SK-N-SH (cell line): ENCODE measurements around the gene CREB5. TPM values are rescaled to one million over a fixed set of nuclear protein-coding genes. Genes with fewer than 3 reads are reported as not detected.

Source experiments
- CTCF ChIA-PET: fragments of 300-600, 350-600 bp; formaldehyde crosslinking; extraction: SDS; loops from one replicate; lab custom pipeline; 2021; lab: Yijun Ruan, JAX
- POLR2A ChIA-PET: fragments of 350-600 bp; sonication (Branson Sonifier 250); formaldehyde crosslinking; extraction: SDS; loops from one replicate; lab custom pipeline; 2020; ENCODE audit warnings: antibody characterized with exemption, inconsistent platforms; lab: Yijun Ruan, JAX
- DNase-seq: peaks from one replicate; pipeline ENCODE4 v3.0.0; 2012
- H2AFZ ChIP-seq: fragments of 200-600 bp; sonication (generic); 2 replicates; pipeline ENCODE4 v1.8.1; 2016; ENCODE audit warnings: antibody characterized with exemption, mild to moderate bottlenecking, low read depth
- H3F3A ChIP-seq: fragments of 200-600 bp; sonication (generic); replicated peaks from 2 replicates; pipeline ENCODE3; 2016; ENCODE audit warnings: antibody characterized with exemption, mild to moderate bottlenecking; ENCODE audit not compliant: insufficient read depth
- H3K27ac ChIP-seq, 2 experiments: fragments of 200-500 bp in 1 of 2; fragments of 200-600 bp in 1 of 2; sonication (Bioruptor generic) in 1 of 2; sonication (generic), shearing (Covaris generic) in 1 of 2; 2 replicates each; pipeline versions ENCODE4 v1.5.1 to v1.6.1; 2014 to 2016; ENCODE audit warnings: low read depth in 2 of 2, inconsistent platforms in 1 of 2, low read length in 1 of 2, mild to moderate bottlenecking in 1 of 2, mixed read lengths in 1 of 2
- H3K27me3 ChIP-seq: fragments of 200-600 bp; sonication (generic), shearing (Covaris generic); 2 replicates; pipeline ENCODE4 v1.6.1; 2016; ENCODE audit warnings: mixed run types; ENCODE audit not compliant: insufficient read depth
- H3K36me3 ChIP-seq, 2 experiments: fragments of 200-500 bp in 1 of 2; fragments of 200-600 bp in 1 of 2; sonication (Bioruptor generic) in 1 of 2; sonication (generic) in 1 of 2; replicated peaks in 1 of 2; 2 replicates each; pipeline versions ENCODE3 to v1.5.1; 2014 to 2016; ENCODE audit warnings: low read length in 1 of 2, mild to moderate bottlenecking in 1 of 2; ENCODE audit not compliant: insufficient read depth in 2 of 2, control insufficient read depth in 1 of 2
- H3K4me1 ChIP-seq, 2 experiments: fragments of 200-500 bp in 1 of 2; fragments of 200-600 bp in 1 of 2; sonication (Bioruptor generic) in 1 of 2; sonication (generic), shearing (Covaris generic) in 1 of 2; 2 replicates each; pipeline versions ENCODE4 v1.5.1 to v1.6.1; 2014 to 2016; ENCODE audit warnings: low read depth in 1 of 2, low read length in 1 of 2, mixed run types in 1 of 2; ENCODE audit not compliant: insufficient read depth in 2 of 2, control insufficient read depth in 1 of 2
- H3K4me2 ChIP-seq: fragments of 200-600 bp; sonication (generic), shearing (Covaris generic); 2 replicates; pipeline ENCODE4 v1.6.1; 2017; ENCODE audit warnings: mixed run types
- H3K4me3 ChIP-seq, 2 experiments: fragments of 200-500 bp in 1 of 2; fragments of 200-600 bp in 1 of 2; sonication (Bioruptor generic) in 1 of 2; sonication (generic), shearing (Covaris generic) in 1 of 2; 2 replicates each; pipeline versions ENCODE4 v1.5.1 to v1.8.1; 2014 to 2016; ENCODE audit warnings: low read depth in 2 of 2, inconsistent platforms in 1 of 2, low read length in 1 of 2, mild to moderate bottlenecking in 1 of 2, mixed read lengths in 1 of 2, moderate library complexity in 1 of 2
- H3K79me2 ChIP-seq: fragments of 200-600 bp; sonication (generic); 2 replicates; pipeline ENCODE4 v1.8.1; 2017; ENCODE audit warnings: mild to moderate bottlenecking; ENCODE audit not compliant: insufficient read depth
- H3K9ac ChIP-seq: fragments of 200-600 bp; sonication (generic); 2 replicates; pipeline ENCODE4 v1.6.1; 2017; ENCODE audit warnings: mixed run types
- H3K9me2 ChIP-seq: fragments of 200-600 bp; sonication (generic); 2 replicates; pipeline ENCODE4 v1.6.1; 2017; ENCODE audit warnings: mixed run types
- H3K9me3 ChIP-seq: fragments of 200-600 bp; sonication (generic); 2 replicates; pipeline ENCODE4 v1.6.1; 2017; ENCODE audit warnings: mixed run types, mild to moderate bottlenecking, moderate library complexity
- H4K20me1 ChIP-seq: fragments of 200-600 bp; sonication (generic); 2 replicates; pipeline ENCODE4 v1.6.1; 2017; ENCODE audit warnings: mild to moderate bottlenecking, mixed run types; ENCODE audit not compliant: insufficient read depth
- ELF1 ChIP-seq: IDR thresholded peaks from 2 replicates; pipeline ENCODE4 v1.4.0; 2012
- EP300 ChIP-seq, 2 experiments: IDR thresholded peaks; 2 replicates each; pipeline versions ENCODE4 v1.4.0 to v1.6.1; 2012; ENCODE audit warnings: borderline replicate concordance in 1 of 2, low read depth in 1 of 2, low read length in 1 of 2
- EZH2phosphoT487 ChIP-seq: fragments of 200-600 bp; sonication (generic); IDR thresholded peaks from 2 replicates; pipeline ENCODE4 v1.6.1; 2017; ENCODE audit warnings: low read depth, mixed run types, mild to moderate bottlenecking, antibody characterized with exemption, moderate library complexity, borderline replicate concordance
- FOSL2 ChIP-seq: IDR thresholded peaks from 2 replicates; pipeline ENCODE4 v1.4.0; 2012; ENCODE audit warnings: low read depth, mild to moderate bottlenecking, moderate library complexity, borderline replicate concordance
- FOXM1 ChIP-seq: IDR thresholded peaks from 2 replicates; pipeline ENCODE4 v1.4.0; 2012; ENCODE audit warnings: low read depth, mild to moderate bottlenecking
- GABPA ChIP-seq: IDR thresholded peaks from 2 replicates; pipeline ENCODE4 v1.4.0; 2012; ENCODE audit warnings: low read depth, mild to moderate bottlenecking
- GATA2 ChIP-seq: sonication (generic); formaldehyde crosslinking; IDR thresholded peaks from 2 replicates; pipeline ENCODE4 v1.5.0; 2020; ENCODE audit warnings: mild to moderate bottlenecking, missing genetic modification reagents
- MXI1 ChIP-seq: IDR thresholded peaks from 2 replicates; pipeline ENCODE4 v1.6.1; 2012; ENCODE audit warnings: mild to moderate bottlenecking, low read depth, low read length, improper control_type of control experiment
- NFIC ChIP-seq: IDR thresholded peaks from 2 replicates; pipeline ENCODE4 v1.4.0; 2012; ENCODE audit warnings: borderline replicate concordance
- NRF1 ChIP-seq: IDR thresholded peaks from 2 replicates; pipeline ENCODE4 v1.6.1; 2012; ENCODE audit warnings: low read depth, mild to moderate bottlenecking, low read length
- RCOR1 ChIP-seq: fragments of 150-350 bp; IDR thresholded peaks from 2 replicates; pipeline ENCODE4 v1.6.1; 2017; ENCODE audit warnings: antibody characterized with exemption, low read length
- RFX5 ChIP-seq: IDR thresholded peaks from 2 replicates; pipeline ENCODE4 v1.6.1; 2012; ENCODE audit warnings: mild to moderate bottlenecking, improper control_type of control experiment, low read length
- RXRA ChIP-seq: IDR thresholded peaks from 2 replicates; pipeline ENCODE4 v1.4.0; 2012; ENCODE audit warnings: low read depth, mild to moderate bottlenecking, borderline replicate concordance
- TAF1 ChIP-seq: IDR thresholded peaks from 2 replicates; pipeline ENCODE4 v1.6.1; 2012; ENCODE audit warnings: low read depth, mild to moderate bottlenecking, low read length, moderate library complexity, borderline replicate concordance
- TCF12 ChIP-seq: IDR thresholded peaks from 2 replicates; pipeline ENCODE4 v1.4.0; 2012
- YY1 ChIP-seq: IDR thresholded peaks from 2 replicates; pipeline ENCODE4 v1.4.0; 2012; ENCODE audit warnings: low read depth, mild to moderate bottlenecking
- WGBS: methylation state at CpG from one replicate; pipeline ENCODE4 v1.1.6; 2017; ENCODE audit warnings: low lambda C conversion rate; 5-methylcytosine and 5-hydroxymethylcytosine counted together
- polyA plus RNA-seq, 3 experiments: library from polyadenylated mRNA; depleted of rRNA; stranded (reverse); fragments of >200 nt; gene quantifications; 2 replicates each; pipeline ENCODE4 v1.2.3, GENCODE V29; 2012
- TF ChIP-seq, protein P1 (sequence below): IDR thresholded peaks from 2 replicates; pipeline ENCODE4 v1.6.1; 2012; ENCODE audit warnings: mild to moderate bottlenecking, low read depth, low read length, moderate library complexity
- TF ChIP-seq, protein P2 (sequence below): IDR thresholded peaks from 2 replicates; pipeline ENCODE4 v1.4.0; 2012; ENCODE audit warnings: low read depth, borderline replicate concordance
- TF ChIP-seq, protein P3 (sequence below): fragments of 200-600 bp; sonication (generic); IDR thresholded peaks from 2 replicates; pipeline ENCODE4 v1.6.1; 2017; ENCODE audit warnings: antibody characterized with exemption, mild to moderate bottlenecking, moderate library complexity

Gene CREB5
- polyA plus RNA-seq, 1 of the 3 experiments (the other 2 are of a cell fraction) = 19.3 TPM

DNA sequence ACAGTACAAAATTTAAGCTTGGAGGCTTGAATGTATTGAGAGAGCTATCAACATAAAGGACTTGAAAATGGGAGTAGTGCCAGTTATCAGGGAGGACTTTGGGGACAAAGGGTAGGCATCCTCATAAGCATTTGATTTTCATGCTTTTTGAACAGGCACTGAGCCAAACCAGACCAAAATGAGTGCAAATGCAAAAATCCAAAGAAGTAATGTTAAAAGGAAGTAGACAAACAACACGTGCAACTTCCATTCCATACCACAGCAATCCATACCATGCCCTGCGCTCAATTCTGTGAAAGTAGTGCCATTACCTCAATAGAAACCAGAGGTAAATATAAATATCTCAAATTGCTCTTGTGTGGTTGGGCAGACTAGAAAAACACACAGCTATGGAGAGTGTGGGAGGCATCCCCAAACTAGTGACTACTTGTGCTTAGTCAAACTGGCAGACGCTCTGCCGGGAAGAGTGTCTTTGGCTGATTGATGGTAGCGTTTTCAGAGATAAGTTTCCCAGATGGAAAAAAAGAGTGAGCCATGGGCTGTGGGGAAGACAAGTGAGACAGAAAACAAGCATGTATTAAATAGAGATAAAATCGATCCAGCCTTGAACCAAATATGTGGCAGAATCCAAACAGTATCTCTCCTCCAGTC, 161.5 kb downstream of the CREB5 start (continued):
- TF ChIP-seq FOSL2 (no peak), MXI1 (peak; percentile 44; the same call in 1 of the 2 replicates), GABPA (no peak), ELF1 (no peak), RXRA (no peak), NFIC (peak; percentile 63; the same call in 1 of the 2 replicates), RCOR1 (peak; percentile 90)
- TF ChIP-seq, protein P1, sequence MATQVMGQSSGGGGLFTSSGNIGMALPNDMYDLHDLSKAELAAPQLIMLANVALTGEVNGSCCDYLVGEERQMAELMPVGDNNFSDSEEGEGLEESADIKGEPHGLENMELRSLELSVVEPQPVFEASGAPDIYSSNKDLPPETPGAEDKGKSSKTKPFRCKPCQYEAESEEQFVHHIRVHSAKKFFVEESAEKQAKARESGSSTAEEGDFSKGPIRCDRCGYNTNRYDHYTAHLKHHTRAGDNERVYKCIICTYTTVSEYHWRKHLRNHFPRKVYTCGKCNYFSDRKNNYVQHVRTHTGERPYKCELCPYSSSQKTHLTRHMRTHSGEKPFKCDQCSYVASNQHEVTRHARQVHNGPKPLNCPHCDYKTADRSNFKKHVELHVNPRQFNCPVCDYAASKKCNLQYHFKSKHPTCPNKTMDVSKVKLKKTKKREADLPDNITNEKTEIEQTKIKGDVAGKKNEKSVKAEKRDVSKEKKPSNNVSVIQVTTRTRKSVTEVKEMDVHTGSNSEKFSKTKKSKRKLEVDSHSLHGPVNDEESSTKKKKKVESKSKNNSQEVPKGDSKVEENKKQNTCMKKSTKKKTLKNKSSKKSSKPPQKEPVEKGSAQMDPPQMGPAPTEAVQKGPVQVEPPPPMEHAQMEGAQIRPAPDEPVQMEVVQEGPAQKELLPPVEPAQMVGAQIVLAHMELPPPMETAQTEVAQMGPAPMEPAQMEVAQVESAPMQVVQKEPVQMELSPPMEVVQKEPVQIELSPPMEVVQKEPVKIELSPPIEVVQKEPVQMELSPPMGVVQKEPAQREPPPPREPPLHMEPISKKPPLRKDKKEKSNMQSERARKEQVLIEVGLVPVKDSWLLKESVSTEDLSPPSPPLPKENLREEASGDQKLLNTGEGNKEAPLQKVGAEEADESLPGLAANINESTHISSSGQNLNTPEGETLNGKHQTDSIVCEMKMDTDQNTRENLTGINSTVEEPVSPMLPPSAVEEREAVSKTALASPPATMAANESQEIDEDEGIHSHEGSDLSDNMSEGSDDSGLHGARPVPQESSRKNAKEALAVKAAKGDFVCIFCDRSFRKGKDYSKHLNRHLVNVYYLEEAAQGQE = no peak
- TF ChIP-seq, all 33 proteins: peak for 10

DNA sequence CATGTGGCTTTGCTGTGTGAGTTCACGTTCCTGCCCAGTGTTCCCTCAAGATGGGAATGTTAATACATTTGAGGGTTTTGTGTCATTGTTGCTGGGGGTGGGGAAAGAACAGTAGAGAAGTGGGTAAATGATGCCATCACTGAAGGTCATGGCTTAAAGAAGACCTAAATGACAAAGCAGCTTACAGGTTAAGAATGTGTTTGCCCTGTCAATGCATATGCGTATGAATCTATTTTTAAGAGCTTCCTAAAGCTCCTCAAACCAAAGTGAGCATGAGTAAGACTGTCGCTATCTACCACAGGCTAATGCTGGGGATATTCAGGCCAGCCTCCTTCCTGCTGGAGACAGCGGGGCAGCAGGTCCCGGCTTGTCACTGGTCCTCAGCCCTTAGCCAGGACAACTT, 162.9 kb downstream of the CREB5 start:
- Histone ChIP-seq H3K79me2 (no peaks in the 10 kb centered on the region), H2AFZ (no peak overlapping the region), H3K4me3 (no peak overlapping the region), H3K9ac (no peak overlapping the region), H3K27ac (no peak overlapping the region), H3K36me3 (no peaks in the 10 kb centered on the region), H3K4me1 (peaks cover 8 to 31% of the 10 kb centered on the region in 2 experiments; a peak in 3 of 4 replicates), H3K27me3 (no peaks in the 10 kb centered on the region; the same call in 1 of the 2 replicates), H4K20me1 (no peaks in the 10 kb centered on the region)
- WGBS = 61% methylated on average over 5 of the region's 5 CpGs
- POLR2A ChIA-PET = no interaction called here
- CTCF ChIA-PET = interaction anchor here (0.8 to 2.1 kb wide), 6 partner anchors 9 to 276 kb away, joined by 3 to 5 read pairs (median 4); no protein-coding TSS in a partner anchor
- TF ChIP-seq RXRA = no peak
- TF ChIP-seq GABPA = no peak
- TF ChIP-seq FOXM1 = no peak
- no peak for TF ChIP-seq ELF1
- TF ChIP-seq YY1 = no peak
- no peak for TF ChIP-seq NRF1
- TF ChIP-seq TCF12 = no peak
- TF ChIP-seq, protein P2, sequence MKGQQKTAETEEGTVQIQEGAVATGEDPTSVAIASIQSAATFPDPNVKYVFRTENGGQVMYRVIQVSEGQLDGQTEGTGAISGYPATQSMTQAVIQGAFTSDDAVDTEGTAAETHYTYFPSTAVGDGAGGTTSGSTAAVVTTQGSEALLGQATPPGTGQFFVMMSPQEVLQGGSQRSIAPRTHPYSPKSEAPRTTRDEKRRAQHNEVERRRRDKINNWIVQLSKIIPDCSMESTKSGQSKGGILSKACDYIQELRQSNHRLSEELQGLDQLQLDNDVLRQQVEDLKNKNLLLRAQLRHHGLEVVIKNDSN = no peak
- TF ChIP-seq TAF1 = no peak
- TF ChIP-seq, protein P3, sequence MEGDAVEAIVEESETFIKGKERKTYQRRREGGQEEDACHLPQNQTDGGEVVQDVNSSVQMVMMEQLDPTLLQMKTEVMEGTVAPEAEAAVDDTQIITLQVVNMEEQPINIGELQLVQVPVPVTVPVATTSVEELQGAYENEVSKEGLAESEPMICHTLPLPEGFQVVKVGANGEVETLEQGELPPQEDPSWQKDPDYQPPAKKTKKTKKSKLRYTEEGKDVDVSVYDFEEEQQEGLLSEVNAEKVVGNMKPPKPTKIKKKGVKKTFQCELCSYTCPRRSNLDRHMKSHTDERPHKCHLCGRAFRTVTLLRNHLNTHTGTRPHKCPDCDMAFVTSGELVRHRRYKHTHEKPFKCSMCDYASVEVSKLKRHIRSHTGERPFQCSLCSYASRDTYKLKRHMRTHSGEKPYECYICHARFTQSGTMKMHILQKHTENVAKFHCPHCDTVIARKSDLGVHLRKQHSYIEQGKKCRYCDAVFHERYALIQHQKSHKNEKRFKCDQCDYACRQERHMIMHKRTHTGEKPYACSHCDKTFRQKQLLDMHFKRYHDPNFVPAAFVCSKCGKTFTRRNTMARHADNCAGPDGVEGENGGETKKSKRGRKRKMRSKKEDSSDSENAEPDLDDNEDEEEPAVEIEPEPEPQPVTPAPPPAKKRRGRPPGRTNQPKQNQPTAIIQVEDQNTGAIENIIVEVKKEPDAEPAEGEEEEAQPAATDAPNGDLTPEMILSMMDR = no peak
- no peak for TF ChIP-seq NFIC
- TF ChIP-seq, protein P1 = no peak
- TF ChIP-seq EZH2phosphoT487 = no peak
- no peak for TF ChIP-seq MXI1
- TF ChIP-seq EP300 (IDR thresholded peaks at IDR 0.05; ENCODE audit: borderline replicate concordance in 1 of 2, low read depth in 1 of 2, low read length in 1 of 2) = no peak
- no peak for TF ChIP-seq RFX5
- TF ChIP-seq GATA2 (CRISPR knock-in tag) = no peak
- TF ChIP-seq, all 33 proteins: peak for 0
- no peaks in the 10 kb centered on the region for H3K9me3 ChIP-seq
- DNase-seq = no peak
- H3K9me2 ChIP-seq = no peaks in the 10 kb centered on the region
- H3F3A ChIP-seq = peaks cover 10% of the 10 kb centered on the region
- H3K4me2 ChIP-seq = no peak overlapping the region
